ENCODE data around the gene SLC9B1. TPM values are rescaled to one million over a fixed set of nuclear protein-coding genes. Genes with fewer than 3 reads are reported as not detected.

Gene SLC9B1
- total and polyA plus RNA-seq, 12 donors = 0.07 to 1.4 (median 0.66) TPM; not detected in 3

DNA sequence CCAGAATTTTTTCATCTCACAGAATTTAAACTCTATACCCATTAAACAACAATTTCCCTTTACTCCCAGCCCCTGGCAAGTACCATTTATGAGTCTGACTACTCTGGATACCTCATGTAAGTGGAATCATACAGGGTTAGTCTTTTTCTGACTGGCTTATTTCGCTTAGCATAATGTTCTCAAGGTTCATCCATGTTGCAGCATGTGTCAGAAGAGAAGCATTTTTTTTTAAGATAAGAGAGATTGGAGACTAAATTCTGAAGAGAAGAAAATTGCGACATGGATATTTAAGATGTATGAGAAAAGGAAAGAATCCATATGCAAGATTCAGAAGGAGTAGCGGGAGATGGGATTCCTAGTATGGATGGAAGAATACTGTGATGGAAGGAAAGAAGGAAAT, 11.3 kb upstream of the SLC9B1 start:
- Histone ChIP-seq H3K4me1 (no peaks in the 10 kb centered on the region), H3K4me3 (no peak overlapping the region), H3K36me3 (peaks cover 0 to 26% (median 0%) of the 10 kb centered on the region in 9 donors), H3K9me3 (peaks cover 0 to 12% (median 0%) of the 10 kb centered on the region in 11 donors), H3K27me3 (no peaks in the 10 kb centered on the region), H3K27ac (no peak overlapping the region)
- intact Hi-C loops (cut with DNase I) = loop anchor here in 1 of 10 donors (10.0 kb wide), 1 partner anchor 64 kb away; the partner anchor contains the start of gene BDH2
- ATAC-seq = no peak
- DNase-seq = no peak
- 92 to 97% methylated on average over 3 of the region's 3 CpGs for WGBS, 2 donors
- TF ChIP-seq, protein P1, sequence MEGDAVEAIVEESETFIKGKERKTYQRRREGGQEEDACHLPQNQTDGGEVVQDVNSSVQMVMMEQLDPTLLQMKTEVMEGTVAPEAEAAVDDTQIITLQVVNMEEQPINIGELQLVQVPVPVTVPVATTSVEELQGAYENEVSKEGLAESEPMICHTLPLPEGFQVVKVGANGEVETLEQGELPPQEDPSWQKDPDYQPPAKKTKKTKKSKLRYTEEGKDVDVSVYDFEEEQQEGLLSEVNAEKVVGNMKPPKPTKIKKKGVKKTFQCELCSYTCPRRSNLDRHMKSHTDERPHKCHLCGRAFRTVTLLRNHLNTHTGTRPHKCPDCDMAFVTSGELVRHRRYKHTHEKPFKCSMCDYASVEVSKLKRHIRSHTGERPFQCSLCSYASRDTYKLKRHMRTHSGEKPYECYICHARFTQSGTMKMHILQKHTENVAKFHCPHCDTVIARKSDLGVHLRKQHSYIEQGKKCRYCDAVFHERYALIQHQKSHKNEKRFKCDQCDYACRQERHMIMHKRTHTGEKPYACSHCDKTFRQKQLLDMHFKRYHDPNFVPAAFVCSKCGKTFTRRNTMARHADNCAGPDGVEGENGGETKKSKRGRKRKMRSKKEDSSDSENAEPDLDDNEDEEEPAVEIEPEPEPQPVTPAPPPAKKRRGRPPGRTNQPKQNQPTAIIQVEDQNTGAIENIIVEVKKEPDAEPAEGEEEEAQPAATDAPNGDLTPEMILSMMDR (IDR thresholded peaks at IDR 0.05) = no peak

DNA sequence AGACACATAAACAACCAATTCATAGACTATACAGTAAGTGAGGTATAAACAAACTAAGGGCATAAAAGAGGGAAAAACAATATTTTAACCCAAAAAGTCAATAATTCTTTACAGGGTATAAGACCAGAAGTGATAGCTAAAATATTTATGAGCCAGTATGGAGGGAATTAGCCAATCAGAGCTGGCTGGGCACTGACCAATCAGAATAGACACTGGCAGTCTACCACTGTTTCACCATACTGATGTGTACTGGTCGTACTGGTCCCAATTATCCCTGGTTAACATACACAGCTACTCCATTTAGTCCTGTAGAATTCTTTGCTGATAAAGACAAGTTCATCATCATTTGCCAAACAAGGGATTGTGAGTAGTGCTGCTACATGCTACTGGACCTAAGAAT, 9.8 kb upstream of the SLC9B1 start:
- TF ChIP-seq, protein P1 (IDR thresholded peaks at IDR 0.05) = no peak
- Histone ChIP-seq H3K9me3 (peaks cover 0 to 9% (median 0%) of the 10 kb centered on the region in 11 donors), H3K4me3 (no peak overlapping the region), H3K27ac (no peak overlapping the region), H3K36me3 (peaks cover 0 to 26% (median 0%) of the 10 kb centered on the region in 9 donors), H3K27me3 (no peaks in the 10 kb centered on the region), H3K4me1 (no peaks in the 10 kb centered on the region)
- ATAC-seq (no peak), DNase-seq (no peak)
- WGBS, 2 donors = 88 to 90% methylated on average over 1 of the region's 1 CpG
- intact Hi-C loops (cut with DNase I) = no loop called here

DNA sequence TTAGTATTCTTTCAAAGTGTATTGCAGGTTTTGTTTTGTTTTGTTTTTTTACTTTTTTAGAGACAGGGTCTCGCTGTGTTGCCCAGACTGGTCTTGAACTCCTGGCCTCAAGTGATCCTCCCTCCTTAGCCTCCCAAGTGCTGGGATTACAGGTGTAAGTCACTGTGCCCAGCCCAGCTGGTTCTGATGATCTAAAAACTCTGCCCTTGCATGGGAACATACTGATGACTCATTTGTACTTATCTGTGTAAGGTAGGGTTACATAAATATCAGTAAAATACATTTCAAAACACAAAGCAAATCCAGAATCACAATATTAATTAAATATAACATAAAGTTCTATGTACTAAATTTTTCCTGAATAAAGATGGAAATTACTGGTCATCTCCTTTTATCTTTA, 7.4 kb upstream of the SLC9B1 start:
- ATAC-seq = no peak
- no peak overlapping the region for H3K27ac ChIP-seq
- no peaks in the 10 kb centered on the region for H3K9me3 ChIP-seq
- H3K27me3 ChIP-seq = no peaks in the 10 kb centered on the region
- 96 to 97% methylated on average over 1 of the region's 1 CpG for WGBS, 2 donors
- TF ChIP-seq, protein P1 (IDR thresholded peaks at IDR 0.05) = no peak
- DNase-seq = no peak
- intact Hi-C loops (cut with DNase I) = no loop called here
- no peaks in the 10 kb centered on the region for H3K4me1 ChIP-seq
- H3K4me3 ChIP-seq = no peak overlapping the region
- H3K36me3 ChIP-seq = peaks cover 0 to 31% (median 0%) of the 10 kb centered on the region in 9 donors

DNA sequence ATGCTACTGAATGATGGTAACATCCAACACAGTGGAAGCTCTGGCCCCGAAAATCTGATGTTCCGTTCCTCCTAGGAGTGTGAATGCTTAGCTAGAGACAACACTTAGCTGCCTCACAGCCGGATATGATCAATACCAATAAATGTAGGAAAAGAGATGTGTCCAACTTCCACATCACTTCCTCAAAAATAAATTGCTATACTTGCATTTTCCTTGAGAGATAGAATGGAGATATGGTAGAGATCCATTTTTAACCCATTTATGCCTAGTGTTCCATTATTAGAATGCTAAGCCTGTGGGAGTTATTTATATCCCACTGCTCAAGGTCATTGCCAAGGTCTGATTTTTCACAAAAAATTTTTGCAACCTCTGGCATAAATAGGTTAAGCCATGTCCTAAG, 5.5 kb upstream of the SLC9B1 start:
- Histone ChIP-seq H3K27ac (no peak overlapping the region), H3K36me3 (peaks cover 0 to 23% (median 0%) of the 10 kb centered on the region in 9 donors), H3K4me1 (peaks cover 0 to 5% (median 1%) of the 10 kb centered on the region in 9 donors), H3K27me3 (no peaks in the 10 kb centered on the region), H3K4me3 (no peak overlapping the region), H3K9me3 (no peaks in the 10 kb centered on the region)
- ATAC-seq (no peak), DNase-seq (no peak)
- intact Hi-C loops (cut with DNase I) = no loop called here
- 93 to 97% methylated on average over 3 of the region's 3 CpGs for WGBS, 2 donors
- TF ChIP-seq, protein P1 (IDR thresholded peaks at IDR 0.05) = no peak

Measured in heart right ventricle (tissue), 16 donors.